ENCODE results near the gene RBM5.

RBM5 gene

DNA sequence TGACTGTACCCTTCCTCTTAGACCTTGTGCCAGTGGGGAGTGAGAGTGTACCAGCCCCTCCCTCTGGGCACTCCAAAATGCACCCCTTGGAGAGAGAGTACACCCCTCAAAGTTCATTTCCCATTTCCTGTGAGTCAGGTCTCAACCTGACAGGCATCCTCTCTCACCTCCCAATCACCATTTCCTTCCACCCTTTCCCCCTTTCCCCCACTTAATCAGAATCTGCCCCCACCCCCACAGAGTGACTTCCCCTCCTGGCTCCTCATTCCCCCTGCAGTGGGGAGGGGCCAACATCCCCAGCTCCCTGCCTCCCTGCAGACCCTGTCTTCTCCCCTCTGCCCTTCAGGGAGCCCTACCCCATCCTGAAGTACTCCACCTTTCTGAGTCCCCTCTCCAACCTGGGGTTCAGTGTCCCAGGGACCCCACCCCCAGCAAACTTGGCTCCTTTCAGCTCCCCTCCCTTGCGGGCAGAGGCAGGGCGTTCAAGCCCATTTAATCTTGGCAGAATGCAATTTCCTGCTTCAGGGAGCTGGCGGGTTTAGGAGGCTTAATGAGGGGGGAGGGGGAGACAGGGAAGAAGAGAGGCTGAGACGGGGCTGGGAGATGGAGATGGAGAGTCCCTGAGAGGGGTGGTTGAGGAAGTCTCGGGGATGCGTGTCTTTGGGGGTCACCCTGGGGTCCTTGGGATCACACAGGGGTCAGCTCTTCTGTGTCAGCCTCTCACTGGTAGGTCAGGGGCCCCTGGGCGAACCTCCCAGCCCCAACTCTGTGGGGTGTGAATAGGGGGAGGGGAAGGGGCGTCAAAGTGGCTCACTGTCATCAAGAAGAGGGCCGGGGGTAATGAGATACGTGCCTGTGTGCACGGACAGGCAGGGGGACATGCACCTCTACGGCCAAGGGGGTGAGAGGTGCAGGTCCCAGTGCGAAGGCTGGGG lies 49.8 kb downstream of the RBM5 start:
- DNase-seq (ENCODE audit: low spot score), result no peak

DNA sequence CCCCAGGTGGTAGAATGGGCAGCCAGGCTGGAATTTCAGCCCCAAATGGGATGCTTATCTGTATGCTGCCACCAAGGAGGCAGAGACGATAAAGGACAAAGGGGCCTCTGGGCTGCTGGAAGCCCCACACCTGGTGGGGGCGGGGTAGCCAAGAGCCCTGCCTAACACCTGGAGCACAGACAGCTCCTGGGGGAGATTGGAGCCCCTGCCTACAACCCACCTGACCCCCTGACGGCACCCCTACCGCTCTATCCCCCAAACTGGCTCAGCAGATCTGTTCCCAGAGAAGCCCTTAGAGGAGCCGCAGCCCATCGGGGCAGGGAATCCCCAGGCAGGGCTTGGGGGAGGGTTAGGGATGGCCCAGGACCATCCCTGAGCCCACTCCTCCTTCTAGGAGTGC lies 50.6 kb downstream of the RBM5 start:
- DNase-seq (ENCODE audit: low spot score), result no peak

DNA sequence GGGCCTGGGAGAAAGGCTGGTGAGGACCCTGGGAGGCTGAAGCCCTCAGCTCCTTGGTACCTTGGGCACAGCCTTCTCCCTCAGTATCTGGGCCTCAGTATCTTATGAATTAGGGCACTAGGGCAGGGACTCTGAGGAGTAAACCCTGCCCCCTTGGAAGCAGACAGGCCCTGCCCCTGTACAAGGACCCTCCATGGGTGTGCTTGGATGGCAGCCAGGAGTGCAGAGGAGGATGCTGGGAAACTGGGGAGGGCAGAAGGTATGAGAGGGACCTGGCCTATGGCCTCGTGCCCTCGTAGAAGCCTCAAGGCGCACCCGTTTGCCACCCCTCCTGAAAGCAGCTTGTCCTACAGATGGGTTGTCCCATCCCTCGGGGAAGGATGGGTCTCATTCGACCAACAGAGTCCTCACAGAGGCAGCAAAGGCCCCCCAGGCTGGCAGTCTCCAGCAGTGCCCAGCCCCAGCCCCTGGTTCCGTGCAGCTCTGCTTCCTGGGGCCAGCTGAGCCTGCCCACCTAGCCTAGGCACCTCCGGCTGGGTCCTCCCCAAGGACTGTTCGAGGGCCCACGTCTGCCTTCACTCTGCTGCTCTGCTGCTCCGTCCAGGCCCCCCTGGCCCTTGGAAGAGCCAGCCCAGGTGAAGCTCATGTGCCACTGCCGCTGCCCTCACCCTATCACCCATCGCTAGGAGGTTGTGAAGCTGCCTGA lies 51.2 kb downstream of the RBM5 start:
- no peak for DNase-seq (ENCODE audit: low spot score)

DNA sequence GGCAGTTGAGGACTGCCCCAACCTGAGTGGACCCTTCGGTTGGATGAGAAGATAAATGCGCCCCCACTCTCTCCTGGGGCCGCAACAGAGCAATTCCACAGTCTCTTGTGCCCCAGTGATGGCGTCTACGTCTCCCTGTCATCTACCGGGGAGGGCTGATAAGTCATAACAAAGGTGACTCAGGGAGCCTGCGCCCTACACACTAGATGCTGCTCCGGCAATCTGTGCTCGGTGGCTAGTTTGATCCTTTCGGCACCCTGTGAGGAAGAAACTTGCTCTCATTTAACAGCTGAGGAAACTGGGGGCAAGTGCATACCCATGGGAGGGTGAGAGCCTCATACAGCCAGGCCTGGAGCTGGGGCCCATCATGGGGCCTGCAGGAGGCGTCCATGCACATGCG lies 52.3 kb downstream of the RBM5 start:
- DNase-seq (ENCODE audit: low spot score), result no peak

DNA sequence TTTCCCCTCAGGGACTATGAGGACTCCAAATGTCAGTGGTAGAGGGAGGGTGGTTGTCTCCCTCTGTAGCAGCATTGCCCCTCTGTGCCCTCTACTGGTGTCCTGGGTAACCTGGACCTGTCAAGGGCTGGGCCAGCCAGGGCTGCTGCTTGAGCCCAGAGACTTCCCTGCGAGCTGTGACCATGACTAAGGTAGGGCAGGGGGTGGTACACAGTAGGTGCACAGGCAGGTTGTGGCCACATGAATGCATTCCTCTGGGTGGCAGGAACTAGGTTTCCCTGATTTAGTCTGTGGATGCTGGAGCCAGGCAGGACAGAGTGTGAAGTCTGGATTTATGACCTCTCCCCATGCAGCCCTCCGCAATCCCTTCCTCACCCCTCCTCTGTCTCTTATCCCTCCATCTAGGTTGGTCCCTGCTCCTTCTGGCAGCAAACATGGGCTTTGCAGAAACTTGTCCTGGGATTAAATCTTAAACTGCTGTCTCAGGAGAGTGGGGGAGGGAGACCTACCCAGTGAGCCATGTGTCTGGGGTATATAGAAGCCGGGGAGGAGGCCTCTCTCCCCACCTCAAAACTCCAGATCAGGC lies 57.7 kb downstream of the RBM5 start:
- no peak for DNase-seq (ENCODE audit: low spot score)

DNA sequence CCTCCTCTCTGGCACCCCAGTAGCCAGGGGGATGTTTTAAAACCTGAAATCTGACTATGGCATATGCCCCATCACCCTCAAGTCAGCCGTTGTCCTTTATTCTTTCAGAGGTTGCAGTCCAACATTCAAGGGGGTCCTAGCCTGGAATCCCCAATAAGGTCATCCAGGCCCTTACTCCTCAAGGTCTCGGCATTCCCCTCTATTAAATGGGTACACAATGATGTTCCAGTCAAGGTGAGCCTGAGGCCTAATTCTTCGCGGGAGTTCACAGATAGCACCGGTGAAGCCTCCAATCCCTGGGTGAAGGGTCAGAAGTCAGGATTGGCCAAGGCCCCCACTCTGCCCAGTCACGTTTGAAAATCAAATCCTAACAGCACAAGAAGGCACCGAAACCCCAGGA lies 58.3 kb downstream of the RBM5 start:
- DNase-seq (ENCODE audit: low spot score), result no peak

DNA sequence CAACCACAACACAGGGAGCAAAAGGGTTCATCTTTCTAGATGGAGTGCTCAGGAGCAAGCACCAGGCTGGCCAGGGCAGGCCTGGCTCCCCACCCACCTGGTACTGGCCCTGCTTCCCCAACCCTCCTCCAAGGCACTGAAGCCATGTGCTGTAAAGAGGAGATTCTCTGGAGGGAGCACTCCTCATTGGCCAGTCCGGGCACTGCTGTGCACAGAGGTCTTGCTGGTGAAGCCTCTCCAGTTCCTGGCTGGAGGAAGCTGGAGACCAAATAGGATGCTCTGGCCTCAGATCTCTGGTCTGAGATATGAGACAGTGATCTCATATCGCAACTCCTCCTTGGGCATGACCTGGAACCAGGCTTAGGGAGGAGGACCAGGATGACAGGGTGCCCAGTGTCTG lies 58.7 kb downstream of the RBM5 start:
- no peak for DNase-seq (ENCODE audit: low spot score)

DNA sequence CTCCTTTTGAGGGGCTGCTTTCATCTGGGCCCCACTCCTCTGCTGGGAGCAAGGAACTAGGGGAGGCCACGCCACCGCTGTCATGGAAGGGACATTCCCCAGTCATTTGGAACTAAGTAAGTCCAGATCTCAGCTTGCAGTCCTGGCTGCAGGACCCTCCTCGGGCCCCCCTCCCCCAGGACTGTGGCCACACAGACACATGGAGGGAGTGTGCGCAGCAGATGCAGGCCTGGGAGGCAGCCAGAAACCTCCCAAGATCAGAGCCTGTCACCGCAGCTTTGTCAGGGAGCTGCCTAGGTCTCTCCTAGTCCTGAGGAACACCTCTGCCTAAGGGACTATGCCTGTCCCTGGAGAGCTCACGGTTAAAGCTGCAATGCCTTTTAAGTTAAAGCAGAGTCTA lies 59.1 kb downstream of the RBM5 start:
- no peak for DNase-seq (ENCODE audit: low spot score)

DNA sequence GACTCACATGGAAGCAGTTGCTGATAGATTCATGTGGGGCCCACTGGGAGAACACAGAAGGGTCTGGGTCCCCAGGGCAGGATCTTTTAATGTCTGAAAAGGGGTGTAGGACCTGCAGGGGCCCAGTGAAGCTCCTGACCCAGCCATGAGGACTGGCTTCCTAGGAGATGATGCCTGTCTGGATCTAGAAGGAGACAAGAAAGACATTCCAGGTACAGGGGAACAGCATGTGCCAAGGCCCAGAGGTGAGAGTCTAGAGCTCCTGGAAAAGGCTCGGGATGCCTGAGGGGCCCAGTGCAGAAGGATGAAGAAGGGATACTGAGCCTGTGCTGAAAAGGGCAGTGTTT lies 61.7 kb downstream of the RBM5 start:
- DNase-seq (ENCODE audit: low spot score), result no peak

DNA sequence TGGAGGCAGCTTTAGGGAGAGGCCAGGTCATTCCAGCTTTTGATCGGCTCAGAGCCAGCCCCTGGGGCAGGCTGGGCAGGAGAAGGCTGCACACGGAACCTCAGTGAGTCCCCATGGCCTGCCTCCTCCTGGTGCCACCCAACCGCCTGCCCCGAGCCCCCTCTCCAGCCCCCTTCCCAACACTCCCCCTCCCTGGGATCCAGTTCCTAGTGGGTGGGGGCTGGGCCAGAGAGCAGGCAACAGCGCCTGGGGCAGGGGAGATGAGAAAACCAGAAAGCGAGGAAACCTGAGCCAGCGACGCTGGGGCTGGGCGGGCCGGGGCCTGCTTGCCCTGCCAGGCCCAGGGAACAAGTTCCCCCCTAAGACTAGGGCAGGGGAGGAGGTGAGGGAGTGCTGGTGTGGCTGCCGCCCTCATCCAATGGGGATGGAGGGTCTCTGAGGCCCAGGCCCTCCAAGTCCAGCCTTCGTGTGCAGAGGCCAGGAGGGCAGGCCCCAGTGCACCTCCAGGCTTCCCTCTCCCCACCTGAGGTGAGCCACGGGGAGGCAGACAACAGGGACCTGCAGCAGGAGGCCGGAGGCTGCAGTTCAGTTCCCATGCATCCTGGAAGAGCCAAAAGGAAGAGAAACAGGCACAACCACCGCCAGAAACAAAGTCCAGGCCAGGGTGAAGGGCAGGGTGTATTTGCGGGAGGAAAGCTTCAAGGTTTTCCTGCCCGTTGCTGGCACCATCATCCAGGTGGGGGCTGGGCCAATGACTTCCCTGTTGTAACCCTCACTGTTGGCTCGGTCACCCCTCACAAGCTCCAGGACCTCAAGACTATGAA lies 62.4 kb downstream of the RBM5 start:
- peak; percentile 73 for DNase-seq (ENCODE audit: low spot score)

DNA sequence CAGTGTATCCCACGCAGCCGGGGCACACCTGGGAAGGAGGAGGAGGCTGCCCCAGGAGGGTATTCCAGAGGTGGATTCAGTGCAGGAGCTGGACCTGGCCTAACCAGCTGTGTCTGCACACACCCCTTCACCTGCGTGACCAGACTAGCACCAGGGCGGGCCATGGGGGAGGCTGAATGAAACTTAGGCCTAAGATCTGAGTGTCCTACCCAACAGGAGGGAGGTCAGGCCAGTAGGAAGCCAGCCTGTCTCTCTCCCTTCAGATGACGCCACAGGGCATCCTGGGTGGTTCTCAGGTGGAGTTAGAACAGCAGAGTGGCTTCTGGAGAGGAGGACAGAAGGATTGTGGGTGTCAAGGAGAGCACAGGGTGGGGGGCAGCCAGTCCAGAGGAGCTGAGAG lies 63.0 kb downstream of the RBM5 start:
- DNase-seq (ENCODE audit: low spot score), result no peak

DNA sequence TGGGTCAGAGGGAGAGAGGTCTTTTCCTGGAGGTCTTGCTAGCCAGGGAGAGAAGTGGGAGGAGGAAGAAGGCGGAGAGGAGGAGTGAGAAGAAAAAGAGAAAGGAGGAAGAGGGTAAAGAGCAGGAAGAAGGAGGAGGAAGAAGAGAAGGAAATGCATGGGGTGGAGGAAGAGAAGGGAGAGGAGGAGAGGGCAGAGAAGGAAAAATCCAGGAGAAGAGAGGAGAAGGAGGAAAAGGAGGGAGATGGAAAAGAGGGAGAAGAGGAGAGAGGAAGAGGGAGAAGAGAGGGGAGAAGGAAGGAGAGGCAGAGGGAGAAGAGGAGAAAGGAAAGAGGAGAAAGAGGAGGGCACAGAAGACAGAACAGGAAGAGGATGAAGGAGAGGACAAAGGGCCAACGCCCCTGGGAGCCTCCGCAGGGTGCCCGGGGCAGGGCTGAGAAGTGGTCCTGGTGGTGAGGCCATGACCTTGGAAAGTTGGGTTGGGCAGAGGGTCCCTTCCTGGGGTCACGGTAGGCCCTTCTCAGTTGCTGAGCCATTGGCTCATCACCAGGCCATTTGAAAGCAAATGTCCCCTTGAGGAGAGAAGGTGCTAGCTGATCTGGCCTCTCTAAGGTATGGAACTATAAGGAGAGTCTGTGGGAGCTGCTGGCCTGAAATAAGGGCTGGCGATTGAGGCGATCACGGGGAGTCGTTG lies 65.2 kb downstream of the RBM5 start:
- no peak for DNase-seq (ENCODE audit: low spot score)

DNA sequence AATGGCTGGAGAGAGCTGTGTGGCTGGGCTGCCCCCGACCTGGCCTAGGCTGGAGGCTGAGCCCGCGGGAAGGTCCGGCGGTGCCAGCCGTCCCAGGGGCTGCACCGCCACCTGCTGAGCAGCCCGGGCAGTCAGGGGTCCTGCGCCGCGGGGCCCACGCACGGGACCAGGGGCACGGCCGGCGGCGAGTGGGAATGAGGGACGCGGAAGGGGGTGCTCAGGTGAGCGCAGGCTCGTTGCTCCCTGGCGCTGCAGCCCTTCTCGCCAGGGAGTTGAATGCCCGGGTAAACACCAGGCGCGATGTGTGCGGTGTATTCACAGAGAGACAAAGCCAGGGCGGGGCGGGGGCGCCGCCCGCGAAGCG lies 65.7 kb downstream of the RBM5 start:
- peak; percentile 68 for DNase-seq (ENCODE audit: low spot score)

DNA sequence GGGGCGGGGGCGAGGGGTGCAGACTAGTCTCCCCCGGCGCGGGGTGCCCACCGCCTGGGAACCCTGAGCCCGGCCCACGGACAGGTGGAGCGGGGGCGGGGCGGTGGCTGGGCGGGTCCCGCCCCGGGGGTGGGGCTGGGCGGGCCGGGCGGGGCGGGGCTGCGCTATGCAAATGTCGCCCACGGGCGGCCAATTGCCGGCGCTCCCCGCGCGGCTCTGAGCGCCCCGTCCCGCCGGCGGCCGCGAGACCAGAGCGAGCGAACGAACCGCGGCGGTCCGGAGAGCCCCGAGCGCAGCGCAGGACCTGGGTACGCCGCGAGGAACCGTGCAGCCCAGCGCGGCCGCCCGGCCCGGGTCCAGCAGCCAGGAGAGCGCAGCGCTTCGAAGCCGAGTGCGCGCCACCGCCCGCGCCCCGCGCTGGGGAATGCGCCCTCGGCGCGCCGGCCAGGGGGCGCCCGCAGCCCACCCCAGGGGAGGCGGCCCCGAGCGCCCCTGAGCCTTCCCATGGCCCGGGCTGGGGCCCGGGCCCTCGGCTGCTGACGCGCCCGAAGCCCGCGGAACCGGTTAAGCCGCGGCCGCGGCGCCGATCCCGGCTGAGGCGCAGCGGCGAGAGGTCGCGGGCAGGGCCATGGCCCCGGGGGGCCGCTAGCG lies 66.2 kb downstream of the RBM5 start, which contains the start of gene SEMA3F:
Gene SEMA3F (plus strand): TSS at position 485 of the 651 bp plus-strand sequence. CDS start 4,299 bp downstream, outside the sequence.
- DNase-seq (ENCODE audit: low spot score), result peak; percentile 94

DNA sequence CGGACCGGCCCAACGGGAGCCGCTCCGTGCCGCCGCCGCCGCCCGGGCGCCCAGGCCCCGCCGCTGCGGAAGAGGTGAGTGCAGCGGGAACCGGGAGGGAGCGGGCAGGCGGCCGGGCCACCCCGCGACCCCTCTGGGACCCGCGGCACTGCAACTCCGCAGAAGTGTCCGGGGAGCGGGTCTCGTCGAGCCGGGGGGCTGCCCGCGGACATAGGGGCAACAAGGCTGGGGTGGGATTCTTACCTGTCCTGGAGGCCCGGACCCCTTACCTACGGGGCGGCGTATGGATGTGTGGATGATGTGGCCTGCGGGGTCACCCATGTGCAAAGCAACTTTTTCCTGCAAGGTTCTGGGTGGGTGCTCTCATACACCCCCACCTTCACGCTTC lies 66.8 kb downstream of the RBM5 start:
- no peak for DNase-seq (ENCODE audit: low spot score)

DNA sequence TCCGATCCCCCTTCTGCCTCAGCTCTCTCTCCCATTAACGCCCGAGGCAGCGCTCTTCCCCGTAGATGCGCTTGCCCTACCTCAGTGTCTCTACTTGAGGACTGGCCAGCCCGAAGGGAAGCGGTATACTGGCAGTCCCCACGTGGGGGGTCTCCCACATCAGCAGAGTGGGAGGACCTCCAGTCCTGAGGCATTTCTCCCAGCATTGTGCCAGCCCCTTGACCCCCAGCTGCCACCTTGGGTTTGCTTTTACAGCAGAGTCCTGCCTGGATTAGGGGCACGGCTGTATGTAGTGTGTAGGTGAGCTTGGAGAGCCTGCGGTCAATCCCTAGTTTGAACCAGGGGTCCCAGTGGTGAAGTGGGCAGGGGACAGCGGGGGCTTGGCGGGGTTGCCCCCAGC lies 67.2 kb downstream of the RBM5 start:
- DNase-seq (ENCODE audit: low spot score), result no peak

DNA sequence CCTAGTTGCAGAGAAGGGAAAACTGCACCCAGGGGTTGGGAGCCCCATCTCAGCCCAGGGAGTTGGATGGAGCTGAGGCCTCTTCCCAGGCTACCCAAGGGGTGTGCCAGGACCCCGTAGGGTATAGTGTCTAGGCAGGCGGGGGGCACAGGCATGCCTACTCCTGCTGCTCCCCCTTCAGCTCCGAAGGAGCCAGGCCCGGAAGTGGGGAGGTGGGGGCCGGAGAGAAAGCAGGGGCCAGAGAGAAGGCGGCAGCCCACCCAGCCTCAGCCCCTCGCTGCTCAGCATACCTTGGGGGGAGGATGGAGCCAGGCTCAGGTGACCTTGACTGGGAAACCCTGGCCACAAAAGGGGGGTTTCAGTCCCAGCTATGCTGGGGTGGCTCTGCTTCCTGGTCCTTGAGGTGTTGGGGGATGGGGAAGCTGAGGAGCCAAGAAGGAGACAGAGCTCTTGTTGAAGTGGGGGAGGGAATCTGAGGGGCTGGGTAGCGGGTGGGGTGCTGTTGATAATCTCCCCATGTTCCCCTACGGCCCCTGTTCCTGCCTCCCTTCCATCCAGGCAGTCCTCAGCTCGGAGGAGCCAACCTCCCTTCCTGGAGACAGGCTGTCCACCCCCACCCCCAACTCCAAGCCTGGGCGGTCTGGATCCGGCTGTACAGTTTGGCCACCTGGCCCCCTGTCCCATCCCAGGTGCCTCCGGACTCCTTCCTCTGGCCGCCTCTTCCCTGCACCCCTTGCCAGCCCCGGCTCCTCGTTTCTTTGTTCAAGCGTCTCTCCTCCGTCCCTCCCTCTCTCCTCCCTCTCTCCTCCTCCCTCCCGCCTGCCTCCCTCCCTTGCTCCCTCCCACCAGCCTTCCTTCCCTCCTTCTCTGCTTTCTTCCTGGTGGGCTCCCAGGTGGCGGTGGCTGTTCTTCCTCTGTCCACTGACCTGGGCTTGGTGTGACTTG lies 68.1 kb downstream of the RBM5 start:
- DNase-seq (ENCODE audit: low spot score), result peak; percentile 79

DNA sequence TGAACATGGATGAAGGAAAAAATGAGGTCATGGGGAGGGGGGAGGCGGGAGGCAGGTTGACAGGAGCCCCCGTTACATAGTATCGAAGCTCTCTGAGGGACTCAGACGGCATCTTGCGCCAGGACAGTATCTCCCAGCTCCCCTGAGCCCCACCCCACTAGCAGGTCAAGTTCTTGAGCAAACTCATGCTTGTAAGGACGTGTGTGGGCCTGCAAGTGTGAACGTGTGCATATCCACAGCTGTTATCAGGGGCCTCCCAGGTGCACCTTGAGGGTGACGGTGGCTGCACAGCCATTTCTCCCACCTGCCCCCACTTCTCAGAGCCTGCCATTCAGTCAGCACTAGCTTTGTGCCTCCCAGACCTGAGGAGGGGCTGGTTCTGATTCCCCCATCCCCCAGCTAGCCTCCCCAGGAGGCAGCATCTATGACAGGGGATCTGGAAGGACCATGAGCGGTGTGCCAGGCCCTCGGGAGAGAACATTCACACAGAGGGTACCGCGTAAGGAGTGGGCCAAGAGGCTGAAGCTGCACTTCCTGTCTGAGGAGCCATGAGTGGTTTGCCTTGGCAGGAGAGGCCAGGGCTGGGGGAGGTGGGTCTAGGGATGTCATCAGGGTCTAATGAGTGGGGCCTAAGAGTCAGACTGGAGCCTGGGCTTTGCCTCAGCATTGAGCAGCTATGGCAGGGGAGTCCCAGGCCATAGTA lies 69.3 kb downstream of the RBM5 start:
- DNase-seq (ENCODE audit: low spot score), result no peak

DNA sequence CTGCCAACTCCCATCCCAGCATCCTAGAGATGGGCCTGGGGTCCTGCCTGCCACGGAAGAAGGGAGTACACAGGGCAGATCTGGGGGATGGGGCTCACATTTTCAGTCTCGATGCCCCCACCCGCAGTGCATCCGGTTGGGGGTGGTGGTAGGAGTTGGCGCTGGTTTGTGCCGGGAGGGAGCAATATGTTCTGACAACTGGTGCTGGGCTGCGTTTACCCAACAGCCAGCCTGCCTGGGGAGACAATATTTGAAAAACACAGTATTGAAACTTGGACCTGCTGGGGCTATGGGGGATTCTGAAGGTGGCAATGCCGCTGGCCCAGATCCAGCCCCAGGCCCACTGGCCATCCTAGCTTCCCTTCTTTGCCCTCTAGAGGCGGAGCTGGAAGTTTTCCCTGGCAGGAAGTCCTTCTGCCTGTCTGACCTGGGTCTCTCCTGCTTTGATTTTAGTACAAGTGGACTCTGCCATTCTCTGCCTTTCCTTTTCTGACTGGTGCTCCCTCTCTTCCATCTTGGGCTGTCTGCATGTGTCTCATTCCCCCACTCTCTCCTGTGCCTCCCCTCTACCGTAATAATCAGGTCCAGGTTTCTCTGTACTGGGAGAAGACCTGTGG lies 69.9 kb downstream of the RBM5 start:
- no peak for DNase-seq (ENCODE audit: low spot score)

Data from iPS-NIHi11 (cell line).